ENCODE data around the gene EYA4.

GRCh38 chr6:133265066-133265465 lies 23.9 kb downstream of the EYA4 start:
- TF ChIP-seq CTCF (IDR thresholded peaks at IDR 0.05), result no peak
- TF ChIP-seq POLR2A (IDR thresholded peaks at IDR 0.05), result no peak
